IPS-15b (cell line): ENCODE measurements around the gene CNOT6.
"Not testable (repeated sequence)": the region's sequence is repeated elsewhere in the genome, so short reads cannot be mapped to it uniquely, and the experiment has no call there.

Source experiments
- H3K27me3 ChIP-seq: one replicate; pipeline ENCODE4 v1.6.1; 2013; ENCODE audit warnings: low read length; ENCODE audit not compliant: control insufficient read depth, insufficient read depth
- H3K36me3 ChIP-seq: one replicate; pipeline ENCODE4 v1.6.1; 2013; ENCODE audit warnings: low read length; ENCODE audit not compliant: control insufficient read depth, insufficient read depth
- H3K4me1 ChIP-seq: one replicate; pipeline ENCODE4 v1.6.1; 2013; ENCODE audit warnings: mild to moderate bottlenecking, low read length; ENCODE audit not compliant: control insufficient read depth, insufficient read depth
- H3K4me3 ChIP-seq: one replicate; pipeline ENCODE4 v1.5.1; 2013; ENCODE audit warnings: low read depth, low read length
- H3K9ac ChIP-seq: one replicate; pipeline ENCODE4 v1.6.1; 2013; ENCODE audit warnings: low read depth, mild to moderate bottlenecking, low read length
- H3K9me3 ChIP-seq: one replicate; pipeline ENCODE4 v1.6.1; 2013; ENCODE audit warnings: mild to moderate bottlenecking, low read length; ENCODE audit not compliant: control insufficient read depth, insufficient read depth

Gene CNOT6

DNA sequence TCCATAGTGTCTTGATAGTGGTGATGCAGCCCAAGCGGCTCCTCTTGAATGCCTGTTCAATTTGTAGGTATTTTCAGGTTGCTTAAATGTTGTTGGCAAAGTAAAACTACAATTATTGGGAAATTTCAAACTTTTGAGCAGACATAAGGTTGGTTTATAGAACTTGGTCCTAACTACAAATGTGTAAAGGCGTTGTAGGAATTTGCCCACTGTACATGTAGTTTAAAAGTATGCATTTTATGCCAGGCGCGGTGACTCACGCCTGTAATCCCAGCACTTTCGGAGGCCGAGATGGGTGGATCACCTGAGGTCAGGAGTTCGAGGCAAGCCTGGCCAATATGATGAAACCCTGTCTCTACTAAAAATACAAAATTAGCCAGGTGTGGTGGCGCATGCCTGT, 2.6 kb downstream of the CNOT6 start:
- not testable (repeated sequence) for H3K9ac ChIP-seq, H3K27me3 ChIP-seq, H3K9me3 ChIP-seq, H3K36me3 ChIP-seq, H3K4me1 ChIP-seq, H3K4me3 ChIP-seq

DNA sequence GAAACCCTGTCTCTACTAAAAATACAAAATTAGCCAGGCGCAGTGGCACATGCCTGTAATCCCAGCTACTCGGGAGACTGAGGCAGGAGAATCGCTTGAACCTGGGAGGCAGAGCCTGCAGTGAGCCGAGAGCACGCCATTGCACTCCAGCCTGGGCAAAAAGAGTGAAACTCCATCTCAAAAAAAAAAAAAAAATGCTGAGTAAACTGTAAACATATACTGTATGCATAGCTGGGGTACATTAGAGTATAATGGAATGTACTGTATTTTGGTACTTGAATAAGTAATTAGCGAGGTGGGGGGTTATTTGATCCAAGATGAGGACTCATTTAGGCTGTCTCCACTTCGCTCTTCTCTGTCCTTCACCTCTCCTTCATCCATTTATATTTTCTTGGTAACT, 3.7 kb downstream of the CNOT6 start:
- not testable (repeated sequence) for H3K9ac ChIP-seq, H3K4me1 ChIP-seq, H3K9me3 ChIP-seq, H3K36me3 ChIP-seq, H3K27me3 ChIP-seq, H3K4me3 ChIP-seq

GRCh38 chr5:180498378-180498777, 4.2 kb downstream of the CNOT6 start:
- Histone ChIP-seq H3K27me3 (no peaks in the 10 kb centered on the region), H3K4me1 (no peaks in the 10 kb centered on the region), H3K9ac (no peak overlapping the region), H3K4me3 (no peak overlapping the region), H3K36me3 (peaks cover 4% of the 10 kb centered on the region), H3K9me3 (no peaks in the 10 kb centered on the region)

DNA sequence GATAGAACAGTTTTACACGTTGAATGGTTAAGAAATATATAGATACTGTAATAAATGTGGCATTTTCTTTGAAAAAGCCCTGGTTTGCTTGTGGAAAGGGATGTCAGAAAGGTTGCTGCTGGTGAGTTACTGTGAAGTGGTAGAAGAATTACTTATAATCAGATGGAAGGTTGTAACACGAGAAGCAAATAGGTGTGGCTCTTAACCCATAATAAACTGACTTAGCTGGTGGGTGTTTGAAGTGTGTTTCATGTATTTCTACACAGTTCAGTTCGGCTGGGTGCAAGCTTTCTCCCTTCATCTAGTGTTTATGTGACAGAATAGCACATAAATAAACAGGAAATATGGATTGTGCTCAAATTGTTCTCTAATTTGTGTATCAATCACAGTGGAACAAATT, 5.5 kb downstream of the CNOT6 start:
- Histone ChIP-seq H3K9me3 (no peaks in the 10 kb centered on the region), H3K36me3 (peaks cover under 1% of the 10 kb centered on the region), H3K4me3 (no peak overlapping the region), H3K27me3 (no peaks in the 10 kb centered on the region), H3K9ac (no peak overlapping the region), H3K4me1 (no peaks in the 10 kb centered on the region)

GRCh38 chr5:180500300-180500699, 6.1 kb downstream of the CNOT6 start:
- not testable (repeated sequence) for H3K36me3 ChIP-seq, H3K4me3 ChIP-seq, H3K9me3 ChIP-seq, H3K27me3 ChIP-seq, H3K4me1 ChIP-seq, H3K9ac ChIP-seq

- Histone ChIP-seq H3K36me3 (no peaks in the 10 kb centered on the region), H3K27me3 (no peaks in the 10 kb centered on the region), H3K4me1 (no peaks in the 10 kb centered on the region), H3K4me3 (no peak overlapping the region), H3K9me3 (no peaks in the 10 kb centered on the region), H3K9ac (no peak overlapping the region)
Observed at GRCh38 chr5:180507661-180508060, 13.5 kb downstream of the CNOT6 start.

- Histone ChIP-seq H3K27me3 (no peaks in the 10 kb centered on the region), H3K4me3 (no peak overlapping the region), H3K36me3 (no peaks in the 10 kb centered on the region), H3K9ac (no peak overlapping the region), H3K4me1 (peaks cover 8% of the 10 kb centered on the region), H3K9me3 (no peaks in the 10 kb centered on the region)
Observed at GRCh38 chr5:180515294-180515693, 21.1 kb downstream of the CNOT6 start.

DNA sequence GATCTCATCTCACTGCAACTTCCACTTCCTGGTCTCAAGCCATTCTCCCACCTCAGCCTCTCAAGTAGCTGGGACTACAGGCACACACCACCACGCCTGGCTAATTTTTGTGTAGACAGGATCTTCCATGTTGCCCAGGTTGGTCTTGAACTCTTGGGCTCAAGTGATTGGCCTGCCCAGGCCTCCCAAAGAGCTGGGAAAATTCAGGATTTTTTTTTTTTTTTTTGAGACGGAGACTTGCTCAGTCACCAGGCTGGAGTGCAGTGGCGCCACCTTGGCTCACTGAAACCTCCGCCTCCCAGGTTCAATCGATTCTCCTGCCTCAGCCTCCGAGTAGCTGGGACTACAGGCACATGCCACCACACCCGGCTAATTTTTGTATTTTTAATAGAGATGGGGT, 21.8 kb downstream of the CNOT6 start:
- H3K4me3 ChIP-seq: not testable (repeated sequence)

GRCh38 chr5:180516440-180516839, 22.3 kb downstream of the CNOT6 start:
- Histone ChIP-seq H3K9ac (no peak overlapping the region), H3K27me3 (no peaks in the 10 kb centered on the region), H3K4me1 (peaks cover 8% of the 10 kb centered on the region), H3K9me3 (no peaks in the 10 kb centered on the region), H3K36me3 (no peaks in the 10 kb centered on the region), H3K4me3 (no peak overlapping the region)

More for the DNA sequence above, 21.8 kb downstream of the CNOT6 start:
- not testable (repeated sequence) for H3K9ac ChIP-seq, H3K4me1 ChIP-seq, H3K27me3 ChIP-seq, H3K9me3 ChIP-seq, H3K36me3 ChIP-seq

- no peaks in the 10 kb centered on the region for H3K36me3 ChIP-seq
Observed at GRCh38 chr5:180519098-180519497, 24.9 kb downstream of the CNOT6 start.

DNA sequence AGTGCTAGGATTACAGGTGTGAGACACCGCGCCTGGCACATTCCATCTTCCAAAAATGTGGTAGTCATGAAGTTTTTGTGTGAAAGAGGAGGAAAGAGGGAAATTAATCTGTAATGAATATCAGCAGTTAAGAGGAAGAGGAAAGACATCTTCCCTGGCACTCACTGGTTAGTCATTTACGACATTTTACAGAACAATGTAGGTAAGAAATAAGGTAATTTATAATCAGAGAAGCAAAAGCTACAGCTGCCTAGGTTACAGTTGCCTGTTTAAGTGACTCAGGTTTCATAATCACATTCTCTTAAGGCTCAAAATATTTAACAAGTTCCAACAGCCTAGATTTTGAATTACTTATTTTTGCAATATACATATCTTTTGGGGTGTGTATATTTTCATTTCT, 26.9 kb downstream of the CNOT6 start:
- H3K4me3 ChIP-seq: no peak overlapping the region
- no peak overlapping the region for H3K9ac ChIP-seq
- H3K4me1 ChIP-seq: peaks cover 8% of the 10 kb centered on the region
- no peaks in the 10 kb centered on the region for H3K9me3 ChIP-seq
- no peaks in the 10 kb centered on the region for H3K36me3 ChIP-seq
- H3K27me3 ChIP-seq: no peaks in the 10 kb centered on the region

More at GRCh38 chr5:180519098-180519497, 24.9 kb downstream of the CNOT6 start:
- Histone ChIP-seq H3K4me1 (peaks cover 12% of the 10 kb centered on the region), H3K27me3 (no peaks in the 10 kb centered on the region), H3K4me3 (no peak overlapping the region), H3K9ac (no peak overlapping the region), H3K9me3 (no peaks in the 10 kb centered on the region)

DNA sequence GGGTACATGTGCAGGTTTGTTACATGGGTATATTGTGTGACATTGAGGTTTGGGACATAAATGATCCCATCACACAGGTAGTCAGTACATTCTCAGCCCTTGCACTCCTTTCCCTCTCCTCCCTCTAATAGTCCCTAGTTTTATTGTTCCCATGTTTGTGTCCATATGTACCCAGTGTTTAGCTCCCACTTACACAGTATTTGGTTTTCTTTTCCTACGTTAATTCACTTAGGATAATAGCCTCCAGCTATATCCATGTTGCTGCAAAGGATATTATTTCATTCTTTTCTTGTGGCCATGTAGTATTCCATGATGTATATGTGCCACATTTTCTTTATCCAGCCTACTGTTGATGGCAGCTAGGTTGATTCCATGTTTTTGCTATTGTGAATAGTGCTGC, 27.4 kb downstream of the CNOT6 start:
- peaks cover 8% of the 10 kb centered on the region for H3K4me1 ChIP-seq
- no peaks in the 10 kb centered on the region for H3K27me3 ChIP-seq
- H3K36me3 ChIP-seq: no peaks in the 10 kb centered on the region
- H3K9ac ChIP-seq: no peak overlapping the region
- H3K4me3 ChIP-seq: no peak overlapping the region
- no peaks in the 10 kb centered on the region for H3K9me3 ChIP-seq

GRCh38 chr5:180522330-180522729, 28.2 kb downstream of the CNOT6 start:
- Histone ChIP-seq H3K9me3 (no peaks in the 10 kb centered on the region), H3K4me1 (peaks cover 8% of the 10 kb centered on the region), H3K4me3 (no peak overlapping the region), H3K36me3 (no peaks in the 10 kb centered on the region), H3K9ac (no peak overlapping the region), H3K27me3 (no peaks in the 10 kb centered on the region)
